Muscle layer of colon (tissue), 2 donors: Measurements from ENCODE around the gene NMNAT2.

Source experiments
- H3K27ac ChIP-seq: one replicate; pipeline ENCODE4 v1.7.0; 2013; ENCODE audit warnings: low read depth, mild to moderate bottlenecking, low read length, moderate library complexity
- H3K27me3 ChIP-seq, 2 donors: one replicate each; pipeline ENCODE4 v1.7.0; 2013; ENCODE audit warnings: low read length in 2 of 2, mild to moderate bottlenecking in 2 of 2; ENCODE audit not compliant: insufficient read depth in 2 of 2, control insufficient read depth in 1 of 2
- H3K36me3 ChIP-seq: one replicate; pipeline ENCODE4 v1.7.0; 2013; ENCODE audit warnings: mild to moderate bottlenecking, low read length; ENCODE audit not compliant: insufficient read depth
- H3K4me1 ChIP-seq: one replicate; pipeline ENCODE4 v1.7.0; 2013; ENCODE audit warnings: mild to moderate bottlenecking, low read length; ENCODE audit not compliant: insufficient read depth
- H3K4me3 ChIP-seq, 2 donors: one replicate each; pipeline ENCODE4 v1.7.0; 2013; ENCODE audit warnings: low read length in 2 of 2, low read depth in 1 of 2, mild to moderate bottlenecking in 1 of 2, moderate library complexity in 1 of 2
- H3K9ac ChIP-seq: one replicate; pipeline ENCODE4 v1.7.0; 2013; ENCODE audit warnings: low read length
- H3K9me3 ChIP-seq: one replicate; pipeline ENCODE4 v1.7.0; 2013; ENCODE audit warnings: mild to moderate bottlenecking, low read length
- donor health status: abdominal sarcoma.
- donor health status: Adenocarcinoma of cecum.

NMNAT2 gene

DNA sequence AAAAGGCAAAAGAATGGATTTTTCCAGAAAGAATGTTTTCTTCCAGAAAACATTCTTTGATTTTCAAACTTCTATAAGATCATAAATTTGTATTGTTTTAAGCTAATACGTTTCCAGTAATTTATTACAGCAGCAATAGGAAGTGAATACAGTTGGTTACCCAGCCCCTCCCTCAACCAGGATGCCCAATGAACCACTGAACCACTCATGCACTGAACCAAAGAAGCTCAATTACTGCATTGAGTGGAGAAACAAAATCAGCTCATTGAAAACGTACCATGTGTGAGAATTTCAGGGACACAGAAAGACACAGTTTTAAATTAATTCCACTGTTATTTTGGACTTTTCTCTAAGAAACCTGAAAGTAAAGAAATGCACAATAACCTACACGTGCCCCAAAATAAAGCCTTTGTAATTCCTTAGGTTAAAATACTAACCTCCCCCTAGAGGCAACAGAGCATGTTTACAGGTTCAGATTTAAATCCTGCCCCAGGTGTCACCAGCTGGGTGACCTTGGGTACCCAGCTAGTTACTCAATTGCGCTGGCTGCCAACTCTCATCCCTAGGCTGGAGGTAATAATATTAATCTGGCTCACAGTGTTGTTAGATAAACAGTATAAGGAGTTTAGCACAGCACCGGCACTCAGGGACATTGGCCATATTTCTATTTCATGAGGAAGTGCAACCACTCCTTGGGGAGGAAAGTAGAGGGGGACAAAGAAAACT, 111.7 kb downstream of the NMNAT2 start:
- H3K4me1 ChIP-seq: peaks cover 40% of the 10 kb centered on the region
- no peaks in the 10 kb centered on the region for H3K36me3 ChIP-seq
- H3K27me3 ChIP-seq: no peaks in the 10 kb centered on the region
- H3K9me3 ChIP-seq: no peaks in the 10 kb centered on the region
- H3K27ac ChIP-seq: no peak overlapping the region
- H3K4me3 ChIP-seq: no peak overlapping the region
- no peak overlapping the region for H3K9ac ChIP-seq

DNA sequence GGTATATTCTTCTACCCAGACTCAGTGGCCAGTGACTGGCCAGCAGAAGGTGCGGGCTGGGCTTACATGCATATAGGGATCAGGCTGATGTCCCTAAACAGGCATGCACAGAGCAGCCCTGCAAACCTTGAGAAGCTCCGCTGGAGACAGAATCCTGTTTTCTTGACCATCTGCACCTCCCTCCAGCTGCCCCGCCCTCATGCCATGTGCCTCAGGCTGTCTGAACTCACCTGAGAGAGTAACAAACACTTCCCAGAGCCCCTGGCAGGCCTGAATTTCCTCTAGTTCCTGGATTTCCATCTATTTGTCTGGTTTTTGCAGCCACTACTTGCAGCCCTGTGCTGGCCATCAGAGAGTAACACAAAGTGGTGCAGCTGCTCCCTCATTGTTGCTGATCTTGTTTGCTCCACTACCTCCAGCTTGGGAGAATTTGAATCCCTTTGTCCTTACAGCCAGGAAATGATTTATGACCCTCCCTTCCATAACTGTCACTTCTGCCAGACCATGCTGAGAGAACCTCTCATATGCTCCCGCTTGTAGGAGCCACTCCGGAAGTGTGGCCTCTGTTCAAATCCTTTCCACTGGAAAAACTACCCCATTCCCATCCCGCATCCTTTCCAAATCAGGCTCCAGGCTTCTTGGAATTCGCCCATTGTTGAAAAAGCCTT, 113.6 kb downstream of the NMNAT2 start:
- H3K27ac ChIP-seq: no peak overlapping the region
- no peak overlapping the region for H3K4me3 ChIP-seq
- H3K36me3 ChIP-seq: no peaks in the 10 kb centered on the region
- peaks cover 28% of the 10 kb centered on the region for H3K4me1 ChIP-seq
- no peak overlapping the region for H3K9ac ChIP-seq
- no peaks in the 10 kb centered on the region for H3K27me3 ChIP-seq
- H3K9me3 ChIP-seq: no peaks in the 10 kb centered on the region

DNA sequence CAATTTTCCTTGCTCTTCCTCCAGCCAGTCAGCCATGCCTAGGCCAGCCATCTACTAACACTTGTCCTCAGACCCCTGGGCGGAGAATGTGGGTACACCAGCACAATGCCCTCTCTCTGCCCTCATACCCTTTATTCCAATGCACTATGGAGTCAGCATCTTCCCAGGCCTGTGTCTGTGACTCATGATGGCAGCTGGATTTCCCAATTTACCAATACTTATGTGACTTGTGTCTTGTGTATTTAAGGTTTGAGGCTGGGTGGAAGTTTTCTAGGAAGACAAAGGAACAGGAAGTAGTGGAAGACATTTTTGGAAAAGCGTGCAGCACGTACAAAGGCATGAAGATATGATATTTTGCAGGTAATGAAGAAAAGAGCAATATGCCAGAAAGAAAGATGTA, 114.3 kb downstream of the NMNAT2 start:
- Histone ChIP-seq H3K36me3 (no peaks in the 10 kb centered on the region), H3K27ac (no peak overlapping the region), H3K4me1 (peaks cover 28% of the 10 kb centered on the region), H3K9me3 (no peaks in the 10 kb centered on the region), H3K4me3 (no peak overlapping the region), H3K9ac (no peak overlapping the region), H3K27me3 (no peaks in the 10 kb centered on the region)

DNA sequence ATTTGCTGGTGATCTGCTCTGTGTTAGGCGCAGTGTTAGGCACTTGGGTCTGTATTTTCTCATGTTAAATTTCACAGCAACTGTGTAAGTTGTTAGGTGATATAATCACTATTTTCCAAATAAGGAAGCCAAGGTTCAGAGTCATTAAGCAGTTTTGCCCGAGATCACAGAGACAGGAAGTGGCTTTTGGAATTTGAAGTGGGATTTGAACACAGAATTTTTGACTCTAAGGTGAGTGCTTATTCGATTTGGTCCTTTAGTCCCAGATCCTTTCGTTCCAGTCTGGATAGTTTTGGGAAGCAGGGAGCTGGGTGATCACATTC, 114.9 kb downstream of the NMNAT2 start:
- H3K9ac ChIP-seq: no peak overlapping the region
- H3K36me3 ChIP-seq: no peaks in the 10 kb centered on the region
- peaks cover 28% of the 10 kb centered on the region for H3K4me1 ChIP-seq
- peak overlapping the region; percentile 16 for H3K27ac ChIP-seq
- no peaks in the 10 kb centered on the region for H3K9me3 ChIP-seq
- no peak overlapping the region for H3K4me3 ChIP-seq
- H3K27me3 ChIP-seq: no peaks in the 10 kb centered on the region

DNA sequence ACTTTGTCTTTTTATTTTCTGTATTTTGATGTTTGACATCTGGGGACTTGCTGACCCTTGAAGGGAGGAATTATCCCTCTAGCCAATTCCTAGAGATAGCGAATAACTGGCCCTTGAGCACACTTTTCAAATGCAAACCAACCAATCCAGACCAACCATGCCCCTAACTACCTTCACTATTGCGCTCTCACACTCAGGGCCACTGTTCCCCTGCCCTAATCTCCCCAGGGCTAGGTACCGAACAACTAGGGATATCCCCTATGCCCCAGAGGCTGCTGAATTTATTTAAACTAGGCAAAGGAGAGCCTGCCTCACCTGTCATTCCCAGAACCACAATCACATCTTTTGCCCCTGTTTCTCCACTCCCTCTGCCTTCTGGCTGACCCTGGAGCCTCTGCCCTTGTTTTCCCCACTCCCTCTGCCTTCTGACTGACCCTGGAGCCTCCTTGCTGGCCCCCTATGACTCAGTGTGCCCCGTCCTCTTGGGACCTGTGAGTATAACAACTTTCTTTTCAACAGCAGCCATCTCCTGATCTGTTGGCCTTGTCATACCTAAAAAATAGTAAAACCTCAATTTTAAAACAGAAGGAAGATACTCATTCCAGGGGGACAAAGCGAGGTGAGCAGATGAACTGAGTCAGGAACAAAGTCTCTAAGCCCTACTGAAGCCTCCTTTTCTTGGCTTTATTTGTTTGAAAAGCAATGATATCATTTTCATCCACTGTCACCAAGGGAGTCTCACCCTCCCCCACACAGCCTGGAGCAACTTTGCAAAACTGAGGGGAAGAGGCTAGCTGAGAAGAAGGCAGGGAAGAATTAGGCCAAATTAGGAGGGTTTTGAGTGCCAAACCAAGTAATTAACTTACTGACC, 115.5 kb downstream of the NMNAT2 start:
- no peaks in the 10 kb centered on the region for H3K27me3 ChIP-seq
- no peaks in the 10 kb centered on the region for H3K36me3 ChIP-seq
- H3K9me3 ChIP-seq: no peaks in the 10 kb centered on the region
- H3K4me3 ChIP-seq: no peak overlapping the region
- no peak overlapping the region for H3K9ac ChIP-seq
- no peak overlapping the region for H3K27ac ChIP-seq
- H3K4me1 ChIP-seq: peaks cover 28% of the 10 kb centered on the region

DNA sequence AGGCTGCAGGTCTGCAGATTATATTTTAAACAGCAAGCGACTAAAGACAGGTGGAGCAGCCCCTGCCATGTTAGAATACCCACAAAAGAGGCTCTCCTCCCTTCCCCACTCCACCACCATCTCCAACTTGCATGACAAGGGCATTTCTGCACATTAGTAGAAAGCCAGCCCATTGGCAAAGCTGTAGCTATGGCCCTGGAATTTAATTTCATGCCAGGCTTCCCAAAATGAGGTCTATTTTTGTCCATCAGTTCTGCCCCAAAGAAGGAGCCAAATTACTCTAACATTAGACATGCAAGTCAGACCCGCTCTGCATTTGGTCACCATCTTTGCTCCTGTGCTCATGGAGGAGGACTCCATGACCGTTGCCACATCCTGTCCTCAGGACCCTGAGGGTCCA, 116.9 kb downstream of the NMNAT2 start:
- Histone ChIP-seq H3K36me3 (no peaks in the 10 kb centered on the region), H3K27me3 (no peaks in the 10 kb centered on the region), H3K4me1 (peaks cover 19% of the 10 kb centered on the region), H3K9ac (no peak overlapping the region), H3K27ac (no peak overlapping the region), H3K4me3 (no peak overlapping the region), H3K9me3 (no peaks in the 10 kb centered on the region)

DNA sequence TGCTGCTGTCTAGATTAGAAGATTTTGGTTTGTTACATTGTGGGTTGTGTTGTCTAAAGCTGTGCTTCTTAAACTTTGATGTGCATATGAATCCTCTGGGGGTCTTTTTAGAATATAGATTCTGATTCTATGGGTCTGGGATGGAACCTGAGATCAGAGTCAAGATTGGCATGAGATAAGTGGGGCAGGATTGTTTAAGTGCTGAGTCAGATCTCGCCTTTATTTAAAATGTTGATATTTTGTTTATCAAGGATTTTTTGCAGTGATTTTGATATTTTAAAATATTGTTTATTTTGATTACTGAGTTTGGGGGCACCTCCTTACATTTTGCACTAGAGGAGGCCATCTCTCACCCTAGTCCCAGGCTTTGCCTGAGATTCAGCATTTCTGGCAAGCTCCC, 117.4 kb downstream of the NMNAT2 start:
- no peaks in the 10 kb centered on the region for H3K36me3 ChIP-seq
- H3K4me3 ChIP-seq: no peak overlapping the region
- H3K9ac ChIP-seq: no peak overlapping the region
- H3K4me1 ChIP-seq: peaks cover 18% of the 10 kb centered on the region
- H3K27ac ChIP-seq: no peak overlapping the region
- no peaks in the 10 kb centered on the region for H3K9me3 ChIP-seq
- no peaks in the 10 kb centered on the region for H3K27me3 ChIP-seq

DNA sequence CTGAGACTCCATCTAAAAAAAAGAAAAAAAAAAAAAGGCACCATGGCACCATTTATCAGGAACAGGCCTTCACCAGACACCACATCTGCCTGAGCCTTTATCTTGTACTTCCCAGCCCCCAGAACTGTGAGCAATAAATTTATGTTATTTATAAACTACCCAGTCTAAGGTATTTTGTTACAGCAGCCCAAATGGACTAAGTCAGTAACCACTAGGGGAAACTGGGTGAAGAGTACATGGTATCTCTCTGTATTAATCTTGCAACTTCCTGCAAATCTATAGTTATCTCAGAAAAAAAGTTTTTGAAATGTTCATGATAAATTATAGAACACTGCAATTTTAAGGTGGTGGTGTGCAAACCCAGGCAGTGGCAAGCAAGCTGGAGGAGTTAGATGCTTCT, 117.8 kb downstream of the NMNAT2 start:
- Histone ChIP-seq H3K4me3 (no peak overlapping the region), H3K4me1 (peaks cover 18% of the 10 kb centered on the region), H3K36me3 (no peaks in the 10 kb centered on the region), H3K9me3 (no peaks in the 10 kb centered on the region), H3K9ac (no peak overlapping the region), H3K27me3 (no peaks in the 10 kb centered on the region), H3K27ac (no peak overlapping the region)

DNA sequence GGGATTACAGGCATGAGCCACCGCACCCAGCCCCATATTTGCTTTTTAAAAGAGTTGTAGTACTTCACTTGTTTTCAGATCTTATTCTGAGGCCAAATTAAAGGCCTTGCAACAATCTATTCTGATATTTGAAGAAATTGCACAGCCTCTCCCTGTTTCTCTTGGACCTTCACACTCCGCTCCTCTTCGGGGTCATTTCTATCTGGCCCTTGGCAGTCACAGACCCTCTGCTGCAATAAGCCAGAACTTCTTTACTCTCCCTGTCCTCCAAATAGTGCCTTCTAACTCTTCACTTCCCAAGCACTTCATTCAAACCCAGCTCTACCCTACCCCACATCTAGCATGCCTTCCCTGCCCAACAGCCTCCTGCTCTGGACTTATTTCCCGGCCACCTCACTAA, 121.4 kb downstream of the NMNAT2 start:
- Histone ChIP-seq H3K27me3 (no peaks in the 10 kb centered on the region), H3K9ac (no peak overlapping the region), H3K36me3 (no peaks in the 10 kb centered on the region), H3K9me3 (no peaks in the 10 kb centered on the region), H3K4me1 (peaks cover 13% of the 10 kb centered on the region), H3K27ac (no peak overlapping the region), H3K4me3 (no peak overlapping the region)

DNA sequence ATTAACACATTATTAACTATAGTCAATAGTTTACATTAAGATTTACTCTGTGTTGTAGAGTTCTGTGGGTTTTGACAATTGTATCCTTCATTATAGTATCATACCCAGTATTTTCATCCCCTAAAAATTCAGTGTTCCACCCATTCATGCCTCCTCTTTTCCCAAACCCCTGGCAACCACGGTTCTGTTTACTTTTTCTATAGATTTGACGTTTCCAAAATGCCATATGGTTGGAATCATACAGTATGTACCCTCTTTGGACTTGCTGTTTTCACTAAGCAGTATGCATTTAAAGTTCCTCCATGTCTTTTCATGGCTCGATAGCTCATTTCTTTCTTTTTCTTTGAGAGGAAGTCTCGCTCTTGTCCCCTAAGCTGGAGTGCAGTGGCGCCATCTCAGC, 122.7 kb downstream of the NMNAT2 start:
- Histone ChIP-seq H3K36me3 (no peaks in the 10 kb centered on the region), H3K4me1 (peaks cover 15% of the 10 kb centered on the region), H3K4me3 (no peak overlapping the region), H3K9ac (no peak overlapping the region), H3K27me3 (no peaks in the 10 kb centered on the region), H3K9me3 (no peaks in the 10 kb centered on the region), H3K27ac (no peak overlapping the region)

DNA sequence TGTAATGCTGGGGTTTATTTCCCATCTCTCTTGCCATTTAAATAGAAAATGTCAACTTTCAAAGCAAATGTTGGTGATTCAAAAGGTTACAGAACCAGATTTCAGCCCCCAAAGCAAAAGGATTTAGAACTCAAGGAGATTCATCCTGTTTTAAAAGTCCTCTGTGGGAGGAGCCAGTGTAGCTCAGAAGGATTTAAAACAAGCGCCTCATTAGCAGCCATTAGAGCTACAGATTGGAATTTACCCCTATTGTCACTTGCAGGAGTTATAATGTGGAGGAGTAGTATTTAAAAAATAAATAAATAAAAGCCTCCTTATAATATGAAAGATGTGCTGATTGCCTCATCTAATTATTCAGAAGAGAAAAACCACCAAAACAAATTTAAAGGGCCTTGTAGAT, 124.3 kb downstream of the NMNAT2 start:
- peaks cover 24% of the 10 kb centered on the region for H3K4me1 ChIP-seq
- no peak overlapping the region for H3K27ac ChIP-seq
- H3K27me3 ChIP-seq: no peaks in the 10 kb centered on the region
- H3K9ac ChIP-seq: no peak overlapping the region
- no peaks in the 10 kb centered on the region for H3K9me3 ChIP-seq
- H3K36me3 ChIP-seq: no peaks in the 10 kb centered on the region
- H3K4me3 ChIP-seq: no peak overlapping the region
